HG03159 (cell line): Measurements from ENCODE around the gene NCAM2.
A peak's percentile ranks its signal among the peaks of the same experiment; 100 is the strongest.

Experiments used
- ATAC-seq: cut with Tn5 transposase; IDR thresholded peaks from one replicate; pipeline ENCODE4 v1.9.1; 2021; ENCODE audit warnings: mild to moderate bottlenecking, moderate library complexity; ENCODE audit not compliant: unreplicated experiment

NCAM2 gene

DNA sequence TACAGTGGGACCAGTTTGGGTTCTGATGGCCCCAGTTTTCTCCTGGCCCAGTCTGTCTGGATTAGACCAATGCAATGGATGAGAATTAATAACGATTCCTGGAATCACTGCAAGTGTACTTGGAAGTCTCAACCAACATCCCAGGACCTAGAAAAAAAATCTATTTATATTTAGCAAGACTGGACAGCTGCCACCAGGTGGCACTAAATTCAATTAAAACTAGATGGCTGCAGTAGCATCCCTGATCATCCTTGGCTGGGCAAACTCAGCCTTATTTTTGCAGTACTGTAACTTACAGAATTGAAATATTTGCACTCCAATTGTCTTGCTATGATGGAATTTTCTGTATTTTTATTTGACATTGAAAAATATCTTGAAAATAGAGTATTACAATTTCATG lies 165.7 kb downstream of the NCAM2 start:
- peak; percentile 81 for ATAC-seq

DNA sequence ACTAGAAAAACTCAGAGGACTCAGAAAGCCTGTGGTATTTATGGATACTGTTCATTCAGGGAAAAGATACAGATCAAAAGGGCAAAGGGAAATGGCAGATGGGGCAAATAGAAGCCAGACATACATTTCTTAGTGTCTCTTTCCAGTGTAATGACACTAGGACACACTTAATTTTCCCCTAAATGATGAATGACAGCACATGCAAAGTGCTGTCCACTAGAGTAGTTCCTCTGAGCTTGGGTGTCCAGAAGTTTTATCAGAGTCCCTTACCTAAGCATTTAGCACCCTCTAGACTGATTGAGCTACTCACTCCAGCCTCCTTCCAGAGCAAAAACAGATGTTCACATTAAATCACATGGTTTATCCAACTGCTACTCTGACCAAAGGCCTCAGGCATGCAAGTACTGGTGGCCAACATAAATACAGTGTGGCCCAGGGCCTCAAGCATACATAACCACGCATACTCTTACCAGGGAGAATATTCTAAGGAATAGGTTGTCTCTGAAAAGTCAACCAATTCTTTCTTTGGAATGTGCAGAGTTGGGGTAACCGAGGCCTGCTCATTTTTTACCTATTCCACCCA lies 166.9 kb downstream of the NCAM2 start:
- ATAC-seq: no peak

DNA sequence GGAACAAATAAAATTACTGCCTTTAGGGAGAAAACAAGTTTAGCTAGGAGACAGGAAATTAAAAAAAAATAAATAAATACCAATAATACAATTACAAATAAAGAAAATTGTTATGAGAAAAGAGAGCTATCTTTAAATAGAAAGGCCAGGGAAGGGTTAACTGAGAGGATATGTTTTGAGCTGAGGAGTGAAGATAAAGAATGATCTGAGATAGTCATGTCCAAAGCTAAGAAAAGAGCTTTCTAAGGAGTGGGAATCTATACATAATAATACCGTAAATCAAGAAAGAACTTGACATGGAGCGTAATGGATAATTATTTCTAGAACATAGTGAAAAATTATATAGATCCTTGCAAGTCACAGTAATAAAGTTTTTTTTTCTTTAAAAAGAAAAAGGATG lies 176.5 kb downstream of the NCAM2 start:
- ATAC-seq: no peak

DNA sequence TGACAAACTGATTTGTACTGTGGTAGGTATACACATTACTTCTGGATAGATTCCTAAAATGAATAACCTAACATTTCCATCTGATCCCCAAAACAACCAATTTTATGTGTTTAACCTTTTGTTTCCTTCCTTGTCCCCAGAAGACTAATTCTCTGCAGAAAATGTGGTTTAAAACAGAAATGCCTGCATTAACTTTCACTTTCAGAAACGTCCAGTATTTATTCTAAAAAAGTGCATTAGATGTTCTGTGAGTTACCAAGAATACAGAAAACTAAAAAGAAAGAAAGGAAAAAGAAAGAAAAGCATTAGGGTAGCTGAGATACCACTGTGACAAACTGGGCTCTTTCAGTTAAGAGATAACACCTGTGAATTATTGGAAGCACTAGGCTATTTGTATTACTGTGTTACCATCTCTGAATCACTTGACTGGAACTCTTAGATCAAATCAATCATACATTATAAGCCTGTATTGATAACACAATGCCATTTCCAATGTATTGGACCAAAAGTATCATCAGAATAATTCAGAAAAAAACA lies 177.7 kb downstream of the NCAM2 start:
- no peak for ATAC-seq

GRCh38 chr21:21177353-21177986 lies 179.3 kb downstream of the NCAM2 start:
- no peak for ATAC-seq

DNA sequence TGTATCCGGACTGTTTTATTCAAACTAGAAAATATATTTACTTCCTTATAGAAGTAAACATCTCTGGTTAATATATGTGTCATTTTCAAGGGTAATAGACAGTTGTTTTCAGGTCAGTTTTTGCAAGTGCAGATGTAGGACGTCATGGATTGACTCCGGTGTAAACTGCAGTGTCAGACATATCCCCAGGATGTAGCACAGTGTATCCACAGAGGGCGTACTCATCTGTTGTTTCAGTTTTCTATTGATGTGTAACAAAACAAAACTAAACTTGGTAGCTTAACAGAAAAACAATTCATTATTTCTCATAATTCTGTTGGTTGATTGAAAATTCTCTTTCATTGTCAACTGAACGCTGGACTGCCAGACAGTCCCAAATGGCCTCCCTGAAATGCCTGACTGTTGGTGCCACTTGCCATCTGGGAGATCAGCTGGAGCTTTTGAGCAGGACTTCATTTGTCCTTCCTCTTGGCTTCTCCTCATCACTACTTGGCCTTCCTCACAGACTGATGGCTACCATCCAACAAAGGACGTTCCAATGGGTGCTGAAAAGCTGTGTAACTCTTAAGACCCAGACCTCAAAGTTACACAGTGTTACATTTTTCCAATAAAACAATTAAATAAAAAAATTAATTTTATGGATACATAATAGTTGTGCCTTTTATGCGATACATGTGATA lies 181.6 kb downstream of the NCAM2 start:
- no peak for ATAC-seq

GRCh38 chr21:21182401-21183010 lies 184.3 kb downstream of the NCAM2 start:
- no peak for ATAC-seq

DNA sequence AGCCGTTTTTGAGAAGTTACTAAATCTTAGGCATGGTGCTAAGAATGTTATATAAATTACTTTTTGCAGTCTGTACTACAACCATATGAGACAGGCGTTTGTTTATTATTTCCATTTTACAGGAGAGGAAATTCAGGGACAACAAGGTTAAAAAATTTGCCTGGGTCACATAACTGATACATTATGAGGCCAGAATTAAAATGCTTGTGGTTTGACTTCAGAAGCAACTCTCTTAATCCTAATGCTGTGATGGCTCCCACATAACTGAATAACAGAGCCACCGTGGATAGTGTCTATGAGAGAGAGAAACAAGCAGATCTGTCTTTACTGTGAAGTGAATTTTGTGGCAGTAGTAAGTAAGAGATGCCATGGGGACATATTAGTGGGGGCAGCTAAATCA lies 184.9 kb downstream of the NCAM2 start:
- no peak for ATAC-seq

DNA sequence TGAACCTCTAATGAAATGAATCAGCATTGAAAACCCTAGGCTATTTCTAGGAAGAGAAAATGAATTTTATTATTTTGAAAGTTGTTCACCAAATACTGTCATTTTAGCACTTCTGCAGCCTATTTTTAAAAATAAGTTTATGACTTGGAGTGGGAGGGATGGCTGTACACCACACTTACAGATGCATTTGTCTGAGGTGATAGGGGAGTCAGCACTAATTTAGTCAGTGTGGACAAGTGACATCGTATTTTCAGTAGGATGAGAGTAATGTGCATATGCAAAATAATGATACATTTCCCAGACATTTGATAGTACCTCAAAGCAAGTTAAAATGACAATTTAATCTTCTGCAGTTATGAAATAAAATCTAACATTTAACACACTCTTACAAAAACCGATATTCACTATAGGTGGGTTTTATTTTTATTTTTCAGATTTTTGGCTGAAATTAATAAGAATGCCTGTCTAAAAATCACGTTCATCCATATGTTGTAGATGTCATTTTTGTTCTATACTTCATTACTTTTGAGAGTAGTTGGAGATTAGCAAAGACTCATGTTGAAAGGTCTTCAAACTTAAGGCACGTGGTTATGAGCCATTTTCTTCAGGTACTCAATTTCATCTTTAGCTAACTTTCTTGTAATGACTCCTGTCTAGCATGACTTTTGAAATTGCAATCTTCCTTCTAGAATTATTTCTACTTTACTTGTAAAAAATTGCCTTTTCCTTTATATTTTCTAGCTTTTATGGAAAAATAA lies 186.7 kb downstream of the NCAM2 start:
- ATAC-seq: no peak

DNA sequence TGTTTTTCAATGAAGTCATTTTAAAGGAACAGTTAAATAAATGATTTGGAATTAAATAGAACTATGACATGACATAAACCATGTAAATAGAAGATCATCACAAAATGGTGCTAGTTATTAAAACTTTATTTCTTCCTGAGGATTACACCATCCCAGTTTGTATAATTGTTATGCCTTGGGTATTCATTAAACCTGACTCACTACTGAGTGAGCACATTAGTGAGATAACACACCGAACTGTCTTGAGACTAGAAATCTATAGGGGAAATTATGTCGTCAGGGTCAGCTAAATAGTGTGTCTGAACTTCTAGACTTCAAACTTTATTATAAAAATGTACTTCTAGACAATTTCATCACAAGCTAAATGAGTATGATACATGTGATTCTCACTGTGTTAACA lies 189.4 kb downstream of the NCAM2 start:
- ATAC-seq: no peak

DNA sequence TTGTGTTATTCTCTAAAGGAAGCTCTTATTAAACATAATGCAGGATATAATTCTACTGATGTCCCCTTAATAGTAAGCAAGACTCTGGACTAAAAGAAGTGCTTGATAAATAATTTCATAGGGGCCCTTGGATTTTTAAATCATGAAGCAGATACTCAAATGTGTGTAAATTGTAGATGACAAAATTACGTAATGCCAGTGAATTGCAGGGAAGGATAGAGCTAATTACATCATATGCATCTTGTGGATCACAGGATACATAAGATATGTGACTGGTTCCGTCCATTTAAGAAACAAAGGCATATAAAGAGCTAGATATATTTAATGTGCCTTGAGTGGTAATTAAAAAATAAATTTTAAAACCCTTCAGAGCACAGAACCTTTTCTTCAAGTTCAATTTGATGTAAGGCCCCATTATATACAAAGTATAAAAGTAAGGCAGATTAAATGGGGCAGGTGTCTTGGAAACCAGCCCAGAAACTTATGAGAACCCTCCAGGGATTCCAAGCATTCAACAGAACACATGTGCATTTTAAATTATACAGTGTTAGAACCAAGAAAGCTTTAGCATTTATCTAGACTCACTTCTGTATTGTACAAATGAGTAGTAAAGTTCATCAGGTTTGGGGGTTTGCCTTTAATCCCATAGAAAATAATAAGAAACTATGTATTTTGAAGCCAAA lies 190.4 kb downstream of the NCAM2 start:
- ATAC-seq: no peak

GRCh38 chr21:21195417-21195943 lies 197.3 kb downstream of the NCAM2 start:
- ATAC-seq: no peak

DNA sequence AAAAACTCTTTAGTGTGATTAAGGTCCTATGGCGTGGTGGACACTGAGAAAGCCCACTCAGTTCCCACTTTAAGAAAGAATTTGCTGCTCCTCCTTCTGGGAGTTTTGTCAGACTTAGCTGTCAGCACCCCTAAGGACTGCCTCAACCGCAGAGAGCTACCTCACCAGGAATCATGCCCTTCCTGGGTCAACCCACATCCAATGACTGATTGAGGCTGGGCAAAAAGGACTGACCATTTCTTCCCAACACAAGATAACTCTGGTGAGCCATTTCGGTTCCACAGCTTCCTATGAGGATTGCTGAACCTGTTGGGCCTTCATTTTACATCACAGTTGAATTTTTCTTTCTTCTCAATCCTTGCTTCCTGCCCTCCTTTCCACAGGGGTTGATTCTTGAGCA lies 197.9 kb downstream of the NCAM2 start:
- no peak for ATAC-seq

DNA sequence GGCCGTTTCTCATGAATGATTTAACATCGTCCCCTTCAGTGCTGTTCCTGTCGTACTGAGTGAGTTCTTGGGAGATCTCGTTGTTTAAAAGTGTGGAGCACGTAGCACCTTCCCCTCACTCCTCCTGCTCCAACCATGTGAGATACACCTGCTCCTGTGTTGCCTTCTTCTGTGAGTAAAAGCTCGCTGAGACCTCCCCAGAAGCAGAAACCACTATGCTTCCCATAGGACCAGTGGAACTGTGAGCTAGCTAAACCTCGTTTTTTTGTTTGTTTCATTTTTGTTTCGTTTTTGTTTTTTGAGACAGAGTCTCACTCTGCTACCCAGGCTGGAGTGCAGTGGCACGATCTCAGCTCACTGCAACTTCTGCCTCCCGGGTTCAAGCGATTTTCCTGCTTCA lies 198.6 kb downstream of the NCAM2 start:
- ATAC-seq: no peak

GRCh38 chr21:21199342-21200102 lies 201.3 kb downstream of the NCAM2 start:
- ATAC-seq: no peak

- ATAC-seq: no peak
Measured at GRCh38 chr21:21200103-21200938, 202.1 kb downstream of the NCAM2 start.

- ATAC-seq: no peak
Measured at GRCh38 chr21:21200939-21201615, 202.9 kb downstream of the NCAM2 start.

GRCh38 chr21:21203822-21204339 lies 205.7 kb downstream of the NCAM2 start:
- ATAC-seq: no peak
